Measurements from ENCODE around the gene MYBPC2. TPM values are rescaled to one million over a fixed set of nuclear protein-coding genes. Genes with fewer than 3 reads are reported as not detected.

The MYBPC2 gene
- total RNA-seq, 1 donor: not detected

GRCh38 chr19:50460161-50460765 lies 27.6 kb downstream of the MYBPC2 start:
- DNase-seq (ENCODE audit: low read depth): peak; percentile 43
- no peak overlapping the region for H3K4me3 ChIP-seq (ENCODE audit: low read depth, low read length)
- TF ChIP-seq CTCF (IDR thresholded peaks at IDR 0.05; ENCODE audit: insufficient read depth, low read length): no peak

GRCh38 chr19:50461066-50461875 lies 28.6 kb downstream of the MYBPC2 start:
- DNase-seq (ENCODE audit: low read depth): peak; percentile 70
- peak; percentile 94 for TF ChIP-seq CTCF (IDR thresholded peaks at IDR 0.05; ENCODE audit: insufficient read depth, low read length)
- no peak overlapping the region for H3K4me3 ChIP-seq (ENCODE audit: low read depth, low read length)

GRCh38 chr19:50462970-50463369 lies 30.3 kb downstream of the MYBPC2 start:
- no peak for DNase-seq (ENCODE audit: low read depth)
- no peak overlapping the region for H3K4me3 ChIP-seq (ENCODE audit: low read depth, low read length)
- no peak for TF ChIP-seq CTCF (IDR thresholded peaks at IDR 0.05; ENCODE audit: insufficient read depth, low read length)

- TF ChIP-seq CTCF (IDR thresholded peaks at IDR 0.05; ENCODE audit: insufficient read depth, low read length): no peak
- H3K4me3 ChIP-seq (ENCODE audit: low read depth, low read length): no peak overlapping the region
- no peak for DNase-seq (ENCODE audit: low read depth)
Observed at GRCh38 chr19:50464348-50464747, 31.7 kb downstream of the MYBPC2 start.

- no peak for TF ChIP-seq CTCF (IDR thresholded peaks at IDR 0.05; ENCODE audit: insufficient read depth, low read length)
Observed at GRCh38 chr19:50465000-50465399, 32.3 kb downstream of the MYBPC2 start.

GRCh38 chr19:50465986-50466705 lies 33.5 kb downstream of the MYBPC2 start:
- TF ChIP-seq CTCF (IDR thresholded peaks at IDR 0.05; ENCODE audit: insufficient read depth, low read length): no peak
- DNase-seq (ENCODE audit: low read depth): no peak
- no peak overlapping the region for H3K4me3 ChIP-seq (ENCODE audit: low read depth, low read length)

More at GRCh38 chr19:50465000-50465399, 32.3 kb downstream of the MYBPC2 start:
- H3K4me3 ChIP-seq (ENCODE audit: low read depth, low read length): no peak overlapping the region
- no peak for DNase-seq (ENCODE audit: low read depth)
